GM21360 (cell line): ENCODE data around the gene OLFML1.

ENCODE experiments used
- ATAC-seq: cut with Tn5 transposase; IDR thresholded peaks from one replicate; pipeline ENCODE4 v1.9.1; 2021; ENCODE audit warnings: mild to moderate bottlenecking, moderate library complexity; ENCODE audit not compliant: unreplicated experiment

The OLFML1 gene

DNA sequence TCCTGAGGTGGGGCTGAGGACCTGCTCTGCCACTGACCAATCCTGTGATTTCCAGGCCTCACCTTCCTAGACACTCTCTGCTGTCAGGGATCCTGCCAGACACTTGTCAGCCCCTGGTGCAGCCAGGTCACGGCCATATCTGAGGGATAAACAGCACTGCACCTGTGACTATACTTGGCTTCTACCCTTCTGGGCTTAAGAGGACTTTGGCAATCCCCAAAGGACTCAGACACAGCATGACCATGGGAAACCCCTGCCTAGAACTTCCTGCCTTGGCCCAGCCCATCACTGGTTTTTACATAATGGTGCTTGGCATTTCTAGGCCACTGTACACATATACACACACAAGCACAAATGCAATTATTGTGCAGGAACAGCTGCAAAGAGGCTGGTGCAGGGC, 11.6 kb upstream of the OLFML1 start:
- peak; percentile 81 for ATAC-seq

DNA sequence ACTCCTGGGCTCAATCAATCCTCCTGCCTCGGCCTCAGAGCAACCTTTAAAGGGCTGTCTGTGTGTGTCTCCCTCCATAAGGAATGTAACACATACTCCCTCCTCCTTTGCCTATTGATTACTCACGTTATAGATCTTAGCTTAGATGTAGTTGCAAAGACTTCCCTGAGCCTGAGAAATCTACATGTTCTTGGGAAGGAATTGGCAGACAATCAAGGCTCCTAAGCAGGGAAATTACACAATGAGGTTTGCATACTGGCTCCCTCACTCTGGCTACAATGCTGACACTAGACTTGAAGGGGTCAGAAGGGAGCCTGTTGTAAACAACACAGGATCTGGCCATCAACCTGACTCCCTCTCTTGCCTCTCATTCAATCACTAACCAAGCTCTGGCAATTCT, 5.2 kb upstream of the OLFML1 start:
- no peak for ATAC-seq

DNA sequence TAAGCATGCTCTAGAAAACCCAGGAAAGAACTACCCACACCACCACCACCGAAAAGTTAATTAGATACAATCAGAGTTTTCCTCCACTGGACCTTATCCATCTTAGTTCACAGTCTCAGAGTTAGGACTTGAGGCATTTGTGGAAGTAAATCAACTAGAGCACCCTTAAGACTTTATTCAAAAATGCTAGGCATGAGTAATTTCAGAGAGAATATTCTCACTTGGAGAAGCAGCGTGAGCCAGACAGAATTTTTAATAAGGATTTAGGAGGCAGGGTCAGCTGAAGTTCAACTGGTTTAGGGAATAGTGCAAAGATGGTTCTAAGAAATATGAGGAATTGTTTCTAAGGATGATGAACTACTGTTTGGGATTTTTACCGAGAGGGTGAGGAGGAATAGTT, 1.2 kb upstream of the OLFML1 start:
- ATAC-seq = no peak

DNA sequence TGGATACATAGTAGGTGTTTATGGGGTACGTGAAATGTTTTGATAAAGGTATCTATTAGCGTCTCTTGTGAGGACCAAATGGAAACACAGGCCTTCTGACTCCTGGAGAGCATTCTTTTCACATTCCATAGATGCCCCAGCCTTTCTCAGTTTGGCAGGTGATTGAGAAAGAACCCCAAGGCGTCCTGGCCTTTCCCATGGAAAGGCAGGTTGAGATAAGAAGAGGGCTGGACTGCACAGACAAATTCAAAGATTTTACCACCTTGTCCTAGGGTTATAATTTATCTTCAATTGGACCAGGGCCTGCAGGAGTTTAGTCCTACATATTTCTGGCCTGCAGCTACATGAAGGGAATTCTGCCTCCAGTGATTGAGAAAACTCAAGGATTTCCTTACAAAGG, 661 bp upstream of the OLFML1 start:
- ATAC-seq = no peak

DNA sequence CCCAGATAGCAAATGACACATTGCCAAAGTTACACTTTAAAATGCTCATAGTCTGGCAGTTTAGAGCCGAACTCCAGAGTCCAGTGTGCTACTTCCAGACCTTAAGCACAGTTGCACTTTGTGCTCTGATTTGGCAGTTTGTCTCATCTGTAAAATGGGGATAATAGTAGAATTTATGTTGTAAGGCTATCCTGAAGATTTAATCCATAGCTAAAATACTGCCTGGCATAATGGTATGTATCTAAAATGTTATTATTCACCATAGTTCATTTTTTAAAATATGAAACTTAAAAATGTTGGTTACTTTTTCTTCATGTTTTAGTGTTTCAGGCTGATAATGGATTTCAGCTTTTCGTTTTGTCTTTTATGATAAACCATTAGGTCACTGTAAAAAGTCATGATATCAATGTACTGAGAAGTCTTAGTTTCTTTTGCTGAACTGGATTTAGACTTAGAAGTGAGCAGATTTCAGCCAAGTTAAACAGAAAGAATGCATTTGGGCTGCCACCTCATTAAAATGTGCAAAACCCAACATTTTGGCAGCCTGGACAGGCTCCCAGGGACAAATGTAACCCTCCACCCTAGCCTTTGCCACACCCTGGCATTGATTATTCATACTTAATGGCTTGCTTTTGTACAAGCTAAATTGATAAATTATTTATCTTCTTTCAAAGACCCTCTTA, 933 bp downstream of the OLFML1 start:
- no peak for ATAC-seq

DNA sequence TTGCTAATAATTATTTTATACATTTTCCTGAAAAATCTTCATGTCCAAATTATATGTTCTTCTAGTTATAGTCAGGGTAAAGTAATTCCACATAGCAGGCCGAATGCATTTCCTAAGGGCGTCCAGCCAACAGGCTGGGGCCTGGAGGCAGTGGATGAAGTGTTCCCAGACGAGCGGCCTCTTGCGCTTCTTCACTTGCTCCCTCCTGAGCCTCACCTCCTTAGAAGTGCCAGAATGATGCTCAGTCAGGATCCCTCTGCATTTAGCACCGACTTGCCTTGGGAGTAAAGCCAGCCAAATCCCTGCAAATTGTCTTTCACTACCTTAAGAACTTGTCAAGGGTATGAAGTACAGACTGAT, 1.5 kb downstream of the OLFML1 start:
- no peak for ATAC-seq

DNA sequence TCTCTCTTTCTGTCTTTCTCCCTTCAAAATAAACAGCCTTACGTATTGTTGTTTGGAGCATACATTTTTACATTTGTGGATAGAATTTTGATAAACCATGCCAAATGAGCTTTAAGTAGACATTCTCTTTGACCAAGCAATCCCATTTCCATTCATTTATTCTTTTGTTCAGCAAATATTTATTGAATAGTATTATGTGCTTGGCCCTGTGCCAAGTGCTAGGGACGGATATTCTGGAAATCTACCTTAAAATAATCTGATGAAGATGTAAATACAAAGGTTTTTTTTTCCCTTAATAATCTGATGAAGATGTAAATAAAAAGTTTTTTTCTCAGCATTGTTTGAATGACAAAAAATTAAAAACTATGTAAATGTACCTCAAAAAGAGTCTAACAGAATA, 2.1 kb downstream of the OLFML1 start:
- ATAC-seq = no peak

DNA sequence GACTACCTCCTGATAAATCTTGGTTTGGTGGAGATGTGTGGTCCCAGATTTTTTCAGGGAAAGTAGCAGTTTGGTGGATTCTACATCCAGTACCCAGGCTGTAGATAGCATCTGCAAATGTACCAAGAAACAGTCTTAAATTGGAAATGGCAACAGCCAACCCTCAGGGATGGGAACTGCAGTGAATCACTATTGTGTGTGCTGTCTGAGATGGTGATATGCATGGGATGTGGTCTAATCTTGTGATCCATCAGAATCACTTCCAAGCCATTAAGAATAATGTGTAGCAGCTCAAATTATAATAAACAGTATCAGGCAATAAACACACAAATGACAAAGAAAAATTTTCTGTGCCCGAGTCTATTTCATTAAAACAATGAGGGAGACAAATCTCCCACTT, 3.4 kb downstream of the OLFML1 start:
- ATAC-seq = no peak

DNA sequence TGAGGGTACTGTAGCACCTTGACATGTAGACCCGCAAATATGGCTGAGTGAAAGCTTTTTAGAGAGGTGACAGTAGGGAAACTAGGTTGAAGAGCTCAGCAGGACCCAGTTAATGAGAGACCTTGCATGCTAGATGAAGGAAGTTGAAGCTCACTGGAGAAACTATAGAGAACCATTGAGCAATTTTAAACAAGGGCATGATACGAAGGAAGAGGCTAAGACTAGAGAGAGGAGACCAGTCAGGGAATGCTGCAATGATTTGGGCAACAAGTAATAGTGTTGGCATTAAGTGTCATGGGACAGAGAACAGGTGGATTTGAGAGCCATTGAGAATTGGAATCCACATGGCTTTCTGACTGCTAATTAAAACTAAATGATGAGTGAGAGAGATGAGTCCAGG, 4.1 kb downstream of the OLFML1 start:
- no peak for ATAC-seq

DNA sequence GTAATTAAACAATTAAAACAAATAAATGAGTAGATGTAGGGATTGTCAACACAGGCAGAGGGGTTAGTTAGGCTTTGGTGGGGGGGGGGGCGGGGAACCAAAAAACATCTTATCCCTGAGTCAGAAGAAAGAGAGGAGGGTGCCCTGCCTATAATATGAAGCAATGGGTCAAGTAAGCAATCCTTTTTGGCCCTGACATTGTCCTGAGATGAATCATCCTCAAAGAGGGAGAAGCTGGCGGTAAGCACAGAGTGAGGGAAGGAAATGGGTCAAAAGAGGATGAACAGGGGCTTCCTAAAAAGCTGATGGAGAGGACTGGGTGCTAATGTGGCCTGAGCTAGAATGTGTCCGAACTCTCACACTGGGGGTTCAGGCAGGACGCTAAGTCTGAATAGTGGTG, 4.7 kb downstream of the OLFML1 start:
- ATAC-seq = no peak

DNA sequence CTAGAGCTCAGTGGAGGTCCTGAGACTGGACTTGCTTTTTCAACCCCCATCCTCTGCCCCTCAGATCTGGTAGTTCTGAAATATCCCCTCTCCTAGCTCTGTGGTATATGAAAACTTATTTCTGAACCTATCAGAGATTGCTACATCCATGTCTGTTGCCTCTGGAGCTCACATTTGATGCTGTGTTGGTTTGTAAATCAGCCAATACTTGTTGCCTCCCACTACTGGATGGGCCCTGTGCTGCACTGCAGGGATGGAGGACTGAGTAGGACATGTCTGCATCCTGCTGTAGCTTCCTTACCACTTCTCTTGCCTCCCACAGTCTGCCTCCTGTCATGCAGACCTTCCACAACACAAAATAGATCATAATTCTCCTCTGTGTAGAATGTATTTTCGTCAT, 5.2 kb downstream of the OLFML1 start:
- no peak for ATAC-seq

DNA sequence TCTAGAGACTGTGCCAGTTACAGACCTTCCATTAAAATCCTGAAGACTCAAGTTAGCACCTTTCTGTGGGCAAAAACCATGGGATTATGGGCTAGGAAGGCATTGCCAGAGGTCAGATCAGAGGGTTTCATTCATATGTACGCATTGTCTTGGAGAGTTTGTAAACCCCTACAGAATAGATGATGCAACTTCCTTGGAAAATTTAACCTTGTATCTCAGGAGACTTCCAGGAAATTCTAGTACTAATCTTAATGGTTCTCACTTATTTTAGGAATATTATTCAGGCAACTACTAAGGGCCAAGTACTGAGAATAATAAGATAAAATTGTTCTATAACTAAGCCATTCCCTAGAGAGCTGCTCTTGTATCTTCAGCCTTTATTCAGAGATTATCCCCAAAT, 6.9 kb downstream of the OLFML1 start:
- no peak for ATAC-seq

DNA sequence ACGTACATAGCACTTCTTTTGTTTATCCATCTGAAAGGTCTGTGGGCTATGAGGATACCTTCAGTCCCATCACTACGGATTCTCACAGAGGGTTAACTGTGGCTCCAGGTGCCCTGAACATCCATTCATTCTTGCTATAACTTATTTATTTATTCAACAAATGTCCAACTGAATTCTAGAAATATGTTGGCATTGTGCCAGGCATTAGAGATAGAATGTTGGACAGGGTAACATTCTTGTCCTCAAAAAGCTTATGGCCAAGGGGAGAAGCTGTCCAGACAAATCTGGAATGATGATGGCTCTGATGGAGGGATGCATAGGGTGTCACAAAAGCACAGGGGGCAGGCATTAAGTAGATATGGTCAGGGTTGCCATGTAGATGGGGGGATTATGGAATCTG, 8.4 kb downstream of the OLFML1 start:
- ATAC-seq = no peak

DNA sequence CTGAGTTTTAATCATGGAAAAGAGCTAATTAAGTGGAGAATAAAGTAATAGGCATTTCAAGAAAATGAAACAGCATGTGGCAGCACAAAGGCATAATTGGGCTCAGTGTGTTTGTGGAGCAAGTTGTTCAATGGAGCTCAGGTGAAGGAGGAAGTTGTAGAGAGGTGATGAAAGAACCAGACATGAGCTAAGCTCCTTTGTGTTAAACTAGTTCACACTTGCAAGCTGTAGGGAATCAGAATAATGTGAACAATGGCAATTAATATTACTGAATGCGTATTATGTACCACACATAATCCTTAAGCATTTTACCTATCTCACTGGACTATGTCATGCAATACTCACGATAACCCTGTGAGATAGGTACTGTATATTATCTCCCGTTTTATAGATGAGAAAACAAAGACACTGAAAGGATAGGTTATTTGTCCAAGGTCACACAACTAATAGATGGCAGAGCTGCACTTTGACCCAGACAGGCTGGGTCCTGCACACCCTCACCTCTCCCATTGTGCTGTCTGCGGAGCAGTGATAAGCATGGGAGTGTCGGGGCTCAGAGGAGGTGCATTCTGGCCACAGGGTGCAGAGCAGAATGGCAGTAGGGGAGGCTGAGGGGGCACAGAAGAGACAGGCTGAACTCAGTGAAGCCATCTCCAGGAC, 8.9 kb downstream of the OLFML1 start:
- ATAC-seq = no peak

DNA sequence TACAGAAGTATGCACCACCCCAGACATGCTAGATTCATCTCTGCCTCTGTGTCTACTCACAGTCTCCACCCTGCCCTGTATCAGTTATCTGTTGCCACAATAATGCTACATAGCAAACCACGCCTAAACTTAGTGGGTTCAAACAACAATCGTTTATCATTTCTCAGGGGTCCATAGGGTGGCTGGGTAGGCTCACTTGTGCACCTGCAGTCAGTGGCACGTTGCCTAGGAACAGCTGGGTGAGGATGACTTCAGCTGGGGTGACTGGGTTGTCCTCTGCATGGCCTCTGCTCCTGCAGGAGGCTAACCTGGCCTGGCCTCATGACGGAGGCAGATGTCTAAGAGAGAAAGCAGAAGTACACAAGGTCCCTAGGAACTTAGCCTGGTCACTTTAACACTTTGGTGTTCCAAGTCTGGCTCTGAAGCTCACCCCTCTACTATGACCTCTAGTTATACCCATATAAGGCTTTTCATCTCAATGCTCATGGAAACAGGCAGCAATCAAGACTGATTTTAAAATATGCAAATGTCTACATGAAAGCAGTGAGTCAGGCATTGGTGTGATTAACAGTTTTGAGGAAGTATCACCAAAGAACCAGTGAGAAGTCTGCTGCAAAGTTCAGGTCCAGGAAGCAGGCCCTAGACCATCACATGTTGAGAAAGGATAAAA, 10.7 kb downstream of the OLFML1 start:
- peak; percentile 87 for ATAC-seq

DNA sequence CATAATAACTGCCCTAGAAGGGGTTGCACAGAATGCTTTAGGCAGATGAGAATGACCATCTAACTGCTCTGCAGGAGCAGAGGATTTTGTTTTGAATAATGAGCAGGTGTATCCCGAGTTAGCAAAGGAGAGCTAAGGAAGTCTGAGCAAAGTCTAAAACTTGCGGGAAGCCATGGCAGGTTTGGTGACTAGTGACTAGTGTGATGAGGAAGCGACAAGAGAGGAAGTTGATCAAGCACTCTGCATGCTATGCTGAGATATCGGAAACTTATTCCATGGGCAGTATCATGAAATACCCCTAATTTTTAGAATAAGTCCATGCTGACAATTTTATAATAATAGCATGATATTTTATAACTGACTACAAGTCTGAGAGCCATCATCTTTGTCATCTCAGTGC, 12.9 kb downstream of the OLFML1 start:
- ATAC-seq = no peak

DNA sequence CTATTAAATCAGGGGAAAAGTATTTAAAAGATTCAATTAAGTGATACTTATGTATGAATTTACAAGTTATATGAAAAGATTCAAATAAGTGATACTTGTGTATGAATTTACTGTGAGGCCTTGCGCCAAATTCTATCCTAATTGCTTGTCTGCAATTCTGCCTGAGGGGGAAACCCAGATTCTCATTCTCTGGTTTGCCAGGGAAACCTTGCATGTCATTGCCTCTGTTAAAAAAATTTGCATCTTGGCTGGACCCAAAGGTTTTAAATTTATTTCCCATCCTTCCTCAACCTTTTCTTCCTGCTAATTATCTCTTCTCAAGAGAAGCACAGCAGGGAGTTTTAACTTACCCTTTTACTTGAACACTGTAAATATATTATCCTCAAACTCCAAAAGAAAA, 13.8 kb downstream of the OLFML1 start:
- ATAC-seq = no peak

DNA sequence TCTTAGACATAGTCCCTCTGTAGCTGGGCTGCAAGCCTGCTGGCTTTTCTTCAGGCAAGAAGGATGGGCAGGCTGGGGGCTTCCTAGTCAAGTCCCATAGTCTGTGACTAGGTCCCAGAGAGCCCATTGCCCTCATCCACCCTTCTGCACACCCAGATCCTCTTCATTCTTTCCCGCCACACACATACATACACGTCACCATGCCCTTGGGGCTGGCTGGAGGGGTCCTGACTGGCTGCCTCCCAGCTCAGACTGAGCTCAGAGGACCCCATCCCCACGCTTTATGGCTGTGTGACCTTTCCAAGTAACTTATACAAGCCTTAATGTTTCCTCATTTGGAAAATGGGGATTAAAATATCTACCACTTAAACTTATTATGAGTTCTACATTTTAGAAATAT, 14.9 kb downstream of the OLFML1 start:
- ATAC-seq = no peak

DNA sequence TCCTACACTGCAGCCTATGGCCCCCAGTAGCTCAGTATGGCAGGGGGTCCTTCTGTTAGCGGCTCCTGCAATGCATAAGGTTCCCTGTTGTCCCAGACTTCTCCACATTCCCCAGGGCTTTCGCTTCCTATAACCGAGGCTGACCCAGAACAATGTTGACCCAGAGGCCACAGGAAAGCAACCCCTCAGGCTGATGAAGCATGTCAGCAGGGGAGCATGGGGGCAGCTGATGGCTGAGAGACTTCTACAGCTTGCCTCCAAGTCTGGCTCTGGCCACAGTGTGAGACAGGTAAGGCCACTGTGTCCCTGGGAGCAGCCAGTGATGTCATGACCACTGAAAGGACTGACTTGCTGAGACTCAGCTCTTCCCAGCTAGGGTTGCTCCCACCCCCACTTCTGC, 15.9 kb downstream of the OLFML1 start:
- no peak for ATAC-seq

DNA sequence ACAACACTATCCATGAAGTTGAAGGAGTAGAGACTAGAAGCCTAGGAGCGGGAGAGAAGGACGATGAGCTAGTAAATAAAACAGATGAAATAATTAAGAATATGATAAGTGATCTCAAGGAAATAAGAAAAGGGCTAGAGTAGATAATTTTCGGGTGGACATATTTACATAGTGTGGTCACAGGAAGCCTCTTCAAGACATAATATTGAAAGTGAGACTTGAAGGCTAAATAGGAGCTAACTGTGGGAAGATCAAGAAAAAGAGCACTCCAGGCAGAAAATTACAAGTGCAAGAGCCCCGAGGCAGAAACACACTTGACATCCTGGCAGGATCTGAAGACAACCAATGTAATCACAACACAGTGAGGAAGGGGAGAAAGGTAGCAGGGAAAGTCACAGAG, 16.6 kb downstream of the OLFML1 start:
- ATAC-seq = no peak

DNA sequence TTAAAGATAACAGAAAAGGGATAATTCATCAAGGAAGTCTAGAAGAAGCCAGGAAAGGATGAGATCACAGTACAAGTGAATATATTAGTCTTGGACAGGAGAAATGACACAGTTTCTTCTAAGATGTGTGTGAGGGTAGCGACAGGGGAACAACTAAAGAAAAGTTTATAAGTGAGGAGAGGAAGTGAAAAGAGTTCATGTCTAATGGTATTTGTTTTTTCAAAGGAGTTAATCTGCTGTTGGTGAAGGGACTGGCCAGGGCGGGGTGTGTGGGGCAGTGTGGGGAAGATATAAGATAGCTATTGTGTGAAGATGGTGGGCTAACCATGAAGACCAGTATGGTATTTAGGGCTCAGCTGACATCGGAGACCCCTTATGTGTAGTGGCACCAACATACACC, 20.9 kb downstream of the OLFML1 start:
- no peak for ATAC-seq

DNA sequence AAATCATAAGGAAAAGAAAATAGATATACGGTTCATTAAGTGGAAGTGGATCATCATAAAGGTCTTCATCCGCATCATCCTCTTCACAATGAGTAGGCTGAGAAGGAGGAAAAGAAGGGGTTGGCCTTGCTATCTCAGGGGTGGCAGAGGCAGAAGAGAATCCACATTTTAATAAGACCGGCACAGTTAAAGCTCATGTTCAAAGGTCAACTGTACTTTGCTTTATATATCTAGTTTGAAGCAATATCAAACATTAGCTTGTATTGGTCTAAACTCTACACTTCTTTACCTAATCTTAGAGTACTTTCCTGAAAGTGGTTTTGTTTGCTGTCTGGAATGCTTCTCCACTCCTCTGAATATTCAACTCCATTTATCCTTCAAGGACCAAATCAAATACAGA, 22.8 kb downstream of the OLFML1 start:
- no peak for ATAC-seq

DNA sequence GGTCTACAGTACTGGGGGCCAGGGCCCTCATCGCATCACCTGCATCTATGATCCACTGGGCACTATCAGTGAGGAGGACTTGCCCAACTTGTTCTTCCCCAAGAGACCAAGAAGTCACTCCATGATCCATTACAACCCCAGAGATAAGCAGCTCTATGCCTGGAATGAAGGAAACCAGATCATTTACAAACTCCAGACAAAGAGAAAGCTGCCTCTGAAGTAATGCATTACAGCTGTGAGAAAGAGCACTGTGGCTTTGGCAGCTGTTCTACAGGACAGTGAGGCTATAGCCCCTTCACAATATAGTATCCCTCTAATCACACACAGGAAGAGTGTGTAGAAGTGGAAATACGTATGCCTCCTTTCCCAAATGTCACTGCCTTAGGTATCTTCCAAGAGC, 24.7 kb downstream of the OLFML1 start:
- no peak for ATAC-seq
